ENCODE results near the gene KDM4C.

DNA sequence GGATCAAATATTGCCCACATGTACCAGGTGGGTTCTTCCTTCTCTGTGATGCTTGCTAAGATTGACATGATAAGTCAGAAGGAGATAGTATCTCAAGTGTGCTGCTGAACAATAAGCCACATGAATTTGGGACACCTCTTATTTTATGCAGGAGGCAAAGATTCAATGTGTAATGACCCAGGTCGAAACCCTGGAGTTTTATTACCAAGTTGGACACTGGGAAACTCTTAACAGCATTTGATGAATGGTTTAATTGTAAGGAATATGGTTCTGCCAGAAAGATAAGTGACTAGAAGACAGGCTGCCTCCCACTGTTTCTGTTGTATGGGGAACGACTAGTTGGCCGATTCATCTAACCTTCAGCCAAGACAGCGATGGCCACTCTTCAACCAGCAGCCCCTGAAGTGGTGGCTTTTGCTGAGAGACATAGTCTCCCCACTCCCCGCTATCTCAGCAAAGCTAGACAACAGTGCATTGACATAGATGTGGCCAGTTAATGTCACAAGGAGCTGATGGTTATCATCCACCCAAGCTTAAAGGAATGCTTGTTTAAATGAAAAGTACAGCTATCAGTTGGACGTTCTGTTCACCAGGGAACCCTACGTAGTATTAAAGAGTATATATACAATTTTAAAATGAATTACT lies 407.7 kb downstream of the KDM4C start:
- TF ChIP-seq EZH2 (IDR thresholded peaks at IDR 0.05) = no peak
- no peak for TF ChIP-seq POLR2AphosphoS5 (IDR thresholded peaks at IDR 0.05; ENCODE audit: borderline replicate concordance, low read depth, low read length)

All from SK-N-MC (cell line).